Suprapubic skin (tissue), 4 donors: ENCODE measurements around the gene ATP6AP1. TPM values are rescaled to one million over a fixed set of nuclear protein-coding genes. Genes with fewer than 3 reads are reported as not detected.

Experiments used
- DNase-seq, 2 donors: peaks; one replicate each; pipeline ENCODE4 v3.0.0-alpha.2; 2019; ENCODE audit warnings: low spot score in 2 of 2
- H3K27ac ChIP-seq: fragments of 200-600 bp; sonication (generic); one replicate; pipeline ENCODE4 v1.5.1; 2019
- H3K27me3 ChIP-seq: fragments of 200-600 bp; sonication (generic); one replicate; pipeline ENCODE4 v1.5.1; 2019
- H3K36me3 ChIP-seq: fragments of 200-600 bp; sonication (generic); one replicate; pipeline ENCODE4 v1.5.1; 2019
- H3K4me1 ChIP-seq: fragments of 200-600 bp; sonication (generic); one replicate; pipeline ENCODE4 v1.5.1; 2019
- H3K4me3 ChIP-seq: fragments of 200-600 bp; sonication (generic); one replicate; pipeline ENCODE4 v1.5.1; 2019; ENCODE audit warnings: mild to moderate bottlenecking
- H3K9me3 ChIP-seq: fragments of 200-600 bp; sonication (generic); one replicate; pipeline ENCODE4 v1.5.1; 2019
- CTCF ChIP-seq, 2 donors: fragments of 200-600 bp in 1 of 2; fragments of 450-650 bp in 1 of 2; sonication (generic) in 1 of 2; IDR thresholded peaks; one replicate each; pipeline ENCODE4 v1.5.1; 2016 to 2019; ENCODE audit warnings: antibody characterized with exemption in 2 of 2, mild to moderate bottlenecking in 1 of 2, moderate library complexity in 1 of 2
- EP300 ChIP-seq: sonication (generic); formaldehyde crosslinking; IDR thresholded peaks from one replicate; pipeline ENCODE4 v1.6.1; 2017; ENCODE audit warnings: antibody characterized with exemption
- POLR2A ChIP-seq, 2 donors: fragments of 450-650 bp; IDR thresholded peaks; one replicate each; pipeline ENCODE4 v1.6.1; 2017; ENCODE audit warnings: antibody characterized with exemption in 2 of 2, mild to moderate bottlenecking in 2 of 2, moderate library complexity in 2 of 2
- POLR2AphosphoS5 ChIP-seq, 3 donors: sonication (generic); formaldehyde crosslinking; IDR thresholded peaks; one replicate each; pipeline ENCODE4 v1.6.1; 2017; ENCODE audit warnings: antibody characterized with exemption in 3 of 3
- WGBS: methylation state at CpG from one replicate; pipeline ENCODE4 v1.1.5; 2018; 5-methylcytosine and 5-hydroxymethylcytosine counted together
- total RNA-seq, 4 donors: library from RNA; depleted of rRNA; stranded (reverse); fragments of >200 nt; gene quantifications; one replicate each; pipeline ENCODE4 v1.1.0, GENCODE V29; 2016

The ATP6AP1 gene
- total RNA-seq, 4 donors from 2014 or later = 47.0 to 64.4 (median 60.0) TPM

- no peak for DNase-seq
- H3K27me3 ChIP-seq = no peaks in the 10 kb centered on the region
- no peak overlapping the region for H3K4me3 ChIP-seq
- H3K27ac ChIP-seq = no peak overlapping the region
- TF ChIP-seq POLR2A (IDR thresholded peaks at IDR 0.05) (no peak), EP300 (no peak), CTCF (IDR thresholded peaks at IDR 0.05) (no peak), POLR2AphosphoS5 (IDR thresholded peaks at IDR 0.05) (no peak)
- no peaks in the 10 kb centered on the region for H3K9me3 ChIP-seq
- 71% methylated on average over 11 of the region's 21 CpGs for WGBS
- peaks cover 29% of the 10 kb centered on the region for H3K36me3 ChIP-seq
- peaks cover 37% of the 10 kb centered on the region for H3K4me1 ChIP-seq
These were observed 13.7 kb downstream of the ATP6AP1 start for GRCh38 chrX:154441984-154442707.

GRCh38 chrX:154443479-154443910, 15.0 kb downstream of the ATP6AP1 start:
- Histone ChIP-seq H3K4me3 (peak overlapping the region; percentile 61), H3K4me1 (peaks cover 26% of the 10 kb centered on the region), H3K27ac (peak overlapping the region; percentile 64), H3K9me3 (no peaks in the 10 kb centered on the region), H3K27me3 (no peaks in the 10 kb centered on the region), H3K36me3 (peaks cover 31% of the 10 kb centered on the region)
- 53% methylated on average over 5 of the region's 10 CpGs for whole genome bisulfite sequencing
- TF ChIP-seq POLR2AphosphoS5 (IDR thresholded peaks at IDR 0.05) (no peak), CTCF (IDR thresholded peaks at IDR 0.05) (no peak), POLR2A (IDR thresholded peaks at IDR 0.05) (no peak), EP300 (no peak)
- no peak for DNase-seq

- no peaks in the 10 kb centered on the region for H3K27me3 ChIP-seq
- H3K4me3 ChIP-seq = peak within 1 kb of the TSS; percentile 61
- H3K36me3 ChIP-seq = peaks cover 38% of the 10 kb centered on the region
- H3K27ac ChIP-seq = peak within 1 kb of the TSS; percentile 64
- peaks cover 22% of the 10 kb centered on the region for H3K4me1 ChIP-seq
- peak in 1 of 2 donors; percentile 85 for DNase-seq
- no peaks in the 10 kb centered on the region for H3K9me3 ChIP-seq
- no peak for TF ChIP-seq POLR2AphosphoS5 (IDR thresholded peaks at IDR 0.05)
- TF ChIP-seq POLR2A (IDR thresholded peaks at IDR 0.05) = no peak
- no peak for TF ChIP-seq CTCF (IDR thresholded peaks at IDR 0.05)
- TF ChIP-seq EP300 = no peak
- WGBS = 41% methylated on average over 4 of the region's 94 CpGs
These were observed 15.7 kb downstream of the ATP6AP1 start, which contains the start of gene FAM50A for GRCh38 chrX:154443992-154444754. Gene FAM50A, plus strand, starts transcription at chrX:154444141. Its CDS starts 95 bp downstream, at chrX:154444236.

GRCh38 chrX:154444755-154445246, 16.3 kb downstream of the ATP6AP1 start:
- DNase-seq = no peak
- Histone ChIP-seq H3K9me3 (no peaks in the 10 kb centered on the region), H3K4me3 (peak overlapping the region; percentile 61), H3K4me1 (peaks cover 22% of the 10 kb centered on the region), H3K27me3 (no peaks in the 10 kb centered on the region), H3K27ac (peak overlapping the region; percentile 64), H3K36me3 (peaks cover 41% of the 10 kb centered on the region)
- whole genome bisulfite sequencing = 74% methylated on average over 7 of the region's 13 CpGs
- TF ChIP-seq CTCF (IDR thresholded peaks at IDR 0.05) (no peak), POLR2AphosphoS5 (IDR thresholded peaks at IDR 0.05) (no peak), EP300 (no peak), POLR2A (IDR thresholded peaks at IDR 0.05) (no peak)

GRCh38 chrX:154445776-154446175, 17.3 kb downstream of the ATP6AP1 start:
- no peaks in the 10 kb centered on the region for H3K27me3 ChIP-seq
- H3K9me3 ChIP-seq = no peaks in the 10 kb centered on the region
- H3K27ac ChIP-seq = no peak overlapping the region
- no peak for TF ChIP-seq POLR2A (IDR thresholded peaks at IDR 0.05)
- TF ChIP-seq POLR2AphosphoS5 (IDR thresholded peaks at IDR 0.05) = no peak
- TF ChIP-seq CTCF (IDR thresholded peaks at IDR 0.05) = no peak
- TF ChIP-seq EP300 = no peak
- peaks cover 22% of the 10 kb centered on the region for H3K4me1 ChIP-seq
- no peak overlapping the region for H3K4me3 ChIP-seq
- 90% methylated on average over 16 of the region's 16 CpGs for WGBS
- H3K36me3 ChIP-seq = peaks cover 41% of the 10 kb centered on the region
- DNase-seq = no peak
